Fibroblast of pulmonary artery (primary cell): ENCODE measurements around the gene ALDH8A1.
A peak's percentile ranks its signal among the peaks of the same experiment; 100 is the strongest.

Experiments
- DNase-seq: peaks from one replicate; pipeline ENCODE4 v3.0.0-alpha.2; 2010; ENCODE audit warnings: low read depth
- H3K4me3 ChIP-seq: replicated peaks from 2 replicates; pipeline ENCODE4 v1.5.1; 2011; ENCODE audit warnings: low read depth, mild to moderate bottlenecking, control low read depth, low read length, moderate library complexity
- CTCF ChIP-seq: IDR thresholded peaks from 2 replicates; pipeline ENCODE4 v1.5.1; 2011; ENCODE audit warnings: mild to moderate bottlenecking, control low read depth, low read length, inconsistent platforms; ENCODE audit errors: missing control alignments

The ALDH8A1 gene

GRCh38 chr6:134990262-134990661 lies 40.4 kb upstream of the ALDH8A1 start:
- no peak overlapping the region for H3K4me3 ChIP-seq
- TF ChIP-seq CTCF: no peak
- no peak for DNase-seq

- no peak for TF ChIP-seq CTCF
- DNase-seq: peak; percentile 78
- H3K4me3 ChIP-seq: no peak overlapping the region
Observed at GRCh38 chr6:134984821-134985220, 34.9 kb upstream of the ALDH8A1 start.

- no peak for DNase-seq
- no peak for TF ChIP-seq CTCF
- H3K4me3 ChIP-seq: no peak overlapping the region
Observed at GRCh38 chr6:134983823-134984222, 33.9 kb upstream of the ALDH8A1 start.

GRCh38 chr6:134982161-134982560 lies 32.3 kb upstream of the ALDH8A1 start:
- H3K4me3 ChIP-seq: no peak overlapping the region
- no peak for TF ChIP-seq CTCF
- DNase-seq: no peak

- no peak overlapping the region for H3K4me3 ChIP-seq
- no peak for TF ChIP-seq CTCF
- DNase-seq: no peak
Observed at GRCh38 chr6:134980846-134981245, 30.9 kb upstream of the ALDH8A1 start.

- H3K4me3 ChIP-seq: no peak overlapping the region
- no peak for DNase-seq
- no peak for TF ChIP-seq CTCF
Observed at GRCh38 chr6:134979142-134979541, 29.2 kb upstream of the ALDH8A1 start.

GRCh38 chr6:134974370-134974769 lies 24.5 kb upstream of the ALDH8A1 start:
- no peak for TF ChIP-seq CTCF
- no peak for DNase-seq
- H3K4me3 ChIP-seq: no peak overlapping the region
